ENCODE results near the gene ZNF181. TPM values are rescaled to one million over a fixed set of nuclear protein-coding genes. Genes with fewer than 3 reads are reported as not detected.

The ZNF181 gene
- polyA plus RNA-seq, 1 donor (not counting 4 experiments of a cell fraction or from before 2014, with no cell fraction given): 4.0 TPM

DNA sequence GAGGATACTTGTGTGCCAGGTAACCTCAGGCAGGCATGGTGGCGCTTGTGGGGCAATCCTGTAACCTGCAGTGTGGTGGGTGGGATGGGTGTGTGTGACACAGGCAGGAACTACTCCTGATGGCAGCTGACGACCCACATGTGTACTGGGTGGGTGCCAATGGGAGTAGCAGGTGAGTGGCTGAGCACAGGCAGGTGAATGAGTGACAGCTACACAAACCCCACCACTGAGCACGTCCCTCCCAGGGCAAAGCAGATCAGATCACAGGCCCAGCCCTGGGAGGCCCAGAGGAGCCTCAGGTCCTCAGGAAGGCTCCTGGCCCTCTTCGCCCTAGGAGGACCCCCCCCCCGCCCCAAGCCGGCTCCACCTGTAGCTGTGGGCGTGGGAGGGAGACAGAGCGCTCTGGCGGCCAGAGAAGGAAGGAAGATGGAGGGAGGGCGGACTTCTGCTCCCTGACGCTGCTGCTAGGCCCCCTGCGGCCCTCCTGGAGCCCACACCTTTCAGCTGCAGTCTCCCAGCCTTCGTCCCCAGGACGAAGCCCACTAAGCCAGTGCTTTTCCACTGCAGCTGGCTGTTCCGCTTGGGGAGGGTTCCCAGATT lies 1.3 kb upstream of the ZNF181 start:
- DNase-seq (ENCODE audit: low read depth, low spot score) (no peak), FAIRE-seq (no peak)
- TF ChIP-seq EZH2 (IDR thresholded peaks at IDR 0.05; ENCODE audit: low read length) (no peak), CTCF (optimal IDR thresholded peaks at IDR 0.05 in 1 of 3, IDR thresholded peaks at IDR 0.05 in 1 of 3, conservative IDR thresholded peaks at IDR 0.05 in 1 of 3; ENCODE audit: extremely low read depth in 1 of 3, insufficient read depth in 2 of 3, low read length in 3 of 3) (no peak)
- Histone ChIP-seq H3K9me3 (ENCODE audit: control insufficient read depth, low read depth, low read length) (no peaks in the 10 kb centered on the region), H4K20me1 (ENCODE audit: control insufficient read depth, extremely low read depth, insufficient read depth, low read length) (no peaks in the 10 kb centered on the region), H3K27ac (ENCODE audit: control insufficient read depth, insufficient read depth, low read length) (no peak overlapping the region), H3K4me3 (ENCODE audit: control insufficient read depth in 2 of 3, extremely low read depth in 1 of 3, insufficient read depth in 2 of 3, low read depth in 1 of 3, low read length in 3 of 3) (peak overlapping the region; percentile 86 to 88 (median 86)), H3K9ac (ENCODE audit: control insufficient read depth, extremely low read depth, insufficient read depth, low read length) (peak overlapping the region; percentile 90), H3K79me2 (ENCODE audit: control insufficient read depth, insufficient read depth, low read length) (no peaks in the 10 kb centered on the region), H3K27me3 (ENCODE audit: control insufficient read depth, extremely low read depth, insufficient read depth, low read length) (no peaks in the 10 kb centered on the region), H3K4me1 (ENCODE audit: control insufficient read depth, extremely low read depth, insufficient read depth, low read length) (peaks cover 16% of the 10 kb centered on the region), H2AFZ (ENCODE audit: control insufficient read depth, low read length) (no peak overlapping the region), H3K36me3 (ENCODE audit: control insufficient read depth in 2 of 2, extremely low read depth in 1 of 2, insufficient read depth in 2 of 2, low read length in 2 of 2) (no peaks in the 10 kb centered on the region), H3K9me1 (ENCODE audit: control insufficient read depth, extremely low read depth, insufficient read depth, low read length) (no peaks in the 10 kb centered on the region), H3K4me2 (ENCODE audit: control insufficient read depth, extremely low read depth, insufficient read depth, low read depth, low read length) (peak overlapping the region; percentile 99)
- dilution Hi-C loops (cut with MboI; ENCODE audit: extremely low pct_ligation_motif_present, low sequenced_read_pairs): no loop called here

DNA sequence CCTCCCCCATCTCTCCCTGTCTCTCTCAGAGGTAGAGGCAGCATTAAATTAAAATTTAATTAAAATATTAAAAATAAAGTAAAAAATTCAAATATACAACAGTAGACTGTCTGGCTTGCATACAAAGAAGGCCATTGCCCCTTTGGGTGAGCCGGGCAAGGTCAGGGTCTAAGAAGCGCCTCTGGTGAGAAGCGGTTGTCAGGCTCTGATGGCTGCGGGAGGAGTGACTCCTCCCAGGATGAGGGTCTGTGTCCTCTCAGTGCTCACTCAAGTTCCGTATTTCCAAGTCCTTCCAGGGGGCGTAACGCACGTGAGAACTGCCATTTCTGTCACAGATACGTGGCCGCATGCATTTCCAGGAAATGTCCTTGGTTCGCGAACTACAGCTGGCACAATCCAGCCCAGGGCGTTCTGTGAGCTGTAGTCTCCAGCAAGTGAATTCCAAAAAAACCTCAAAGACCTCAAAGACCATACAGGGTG lies 737 bp upstream of the ZNF181 start:
- Histone ChIP-seq H3K4me1 (ENCODE audit: control insufficient read depth, extremely low read depth, insufficient read depth, low read length) (peaks cover 16% of the 10 kb centered on the region), H3K9ac (ENCODE audit: control insufficient read depth, extremely low read depth, insufficient read depth, low read length) (peak overlapping the region; percentile 90), H3K9me3 (ENCODE audit: control insufficient read depth, low read depth, low read length) (no peaks in the 10 kb centered on the region), H3K79me2 (ENCODE audit: control insufficient read depth, insufficient read depth, low read length) (no peaks in the 10 kb centered on the region), H3K9me1 (ENCODE audit: control insufficient read depth, extremely low read depth, insufficient read depth, low read length) (no peaks in the 10 kb centered on the region), H3K36me3 (ENCODE audit: control insufficient read depth in 2 of 2, extremely low read depth in 1 of 2, insufficient read depth in 2 of 2, low read length in 2 of 2) (no peaks in the 10 kb centered on the region), H3K4me2 (ENCODE audit: control insufficient read depth, extremely low read depth, insufficient read depth, low read depth, low read length) (peak overlapping the region; percentile 99), H2AFZ (ENCODE audit: control insufficient read depth, low read length) (peak overlapping the region; percentile 92), H4K20me1 (ENCODE audit: control insufficient read depth, extremely low read depth, insufficient read depth, low read length) (no peaks in the 10 kb centered on the region), H3K27ac (ENCODE audit: control insufficient read depth, insufficient read depth, low read length) (peak overlapping the region; percentile 87), H3K27me3 (ENCODE audit: control insufficient read depth, extremely low read depth, insufficient read depth, low read length) (no peaks in the 10 kb centered on the region), H3K4me3 (ENCODE audit: control insufficient read depth in 2 of 3, extremely low read depth in 1 of 3, insufficient read depth in 2 of 3, low read depth in 1 of 3, low read length in 3 of 3) (peak overlapping the region; percentile 86 to 88 (median 86))
- DNase-seq (ENCODE audit: low read depth, low spot score) (no peak), FAIRE-seq (no peak)
- dilution Hi-C loops (cut with MboI; ENCODE audit: extremely low pct_ligation_motif_present, low sequenced_read_pairs): no loop called here
- TF ChIP-seq CTCF (optimal IDR thresholded peaks at IDR 0.05 in 1 of 3, IDR thresholded peaks at IDR 0.05 in 1 of 3, conservative IDR thresholded peaks at IDR 0.05 in 1 of 3; ENCODE audit: extremely low read depth in 1 of 3, insufficient read depth in 2 of 3, low read length in 3 of 3): no peak
- no peak for TF ChIP-seq EZH2 (IDR thresholded peaks at IDR 0.05; ENCODE audit: low read length)

Data from keratinocyte (primary cell).